Measurements from ENCODE around the gene DEPDC5.
"Not testable (repeated sequence)": the region's sequence is repeated elsewhere in the genome, so short reads cannot be mapped to it uniquely, and the experiment has no call there.

Gene DEPDC5

GRCh38 chr22:31753634-31754501 lies at the start of gene DEPDC5:
Gene DEPDC5, plus strand, starts transcription at chr22:31754019. Its CDS starts 903 bp downstream, at chr22:31754922.
- POLR2A ChIA-PET: interaction anchor here (1.5 kb wide), 1 partner anchor 93 kb away, joined by 3 read pairs; no protein-coding TSS in a partner anchor
- peak within 1 kb of the TSS; percentile 88 for H3K4me3 ChIP-seq (ENCODE audit: low read depth, low read length)
- CTCF ChIA-PET: interaction anchor here (0.6 to 4.8 kb wide), 3 partner anchors 89 to 216 kb away, joined by 4 to 20 read pairs (median 5); no protein-coding TSS in a partner anchor
- peak; percentile 5 for TF ChIP-seq CTCF (IDR thresholded peaks at IDR 0.05; ENCODE audit: insufficient read depth, low read length, missing control alignments)
- DNase-seq (ENCODE audit: low read depth, low spot score): peak; percentile 34

DNA sequence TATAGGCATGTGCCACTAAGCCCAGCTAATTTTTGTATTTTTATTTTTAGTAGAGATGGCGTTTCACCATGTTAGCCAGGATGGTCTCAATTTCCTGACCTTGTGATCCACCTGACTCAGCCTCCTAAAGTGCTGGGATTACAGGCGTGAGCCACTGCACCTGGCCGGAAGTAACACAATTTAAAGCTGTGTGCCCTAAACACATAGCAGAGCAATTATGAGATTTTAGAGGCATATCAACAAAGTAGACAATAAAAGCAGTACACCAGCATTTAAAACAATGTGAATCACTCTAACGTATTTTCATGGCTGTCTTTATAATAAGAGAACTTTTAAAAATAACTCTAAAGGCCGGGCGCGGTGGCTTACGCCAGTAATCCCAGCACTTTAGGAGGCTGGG lies 46.3 kb upstream of the DEPDC5 start:
- CTCF ChIA-PET: no interaction called here
- no peak for DNase-seq (ENCODE audit: low read depth, low spot score)
- H3K4me3 ChIP-seq (ENCODE audit: low read depth, low read length): no peak overlapping the region
- POLR2A ChIA-PET: no interaction called here
- no peak for TF ChIP-seq CTCF (IDR thresholded peaks at IDR 0.05; ENCODE audit: insufficient read depth, low read length, missing control alignments)

GRCh38 chr22:31711226-31711625 lies 42.6 kb upstream of the DEPDC5 start:
- POLR2A ChIA-PET; DNase-seq (ENCODE audit: low read depth, low spot score); H3K4me3 ChIP-seq (ENCODE audit: low read depth, low read length): not testable (repeated sequence)
- CTCF ChIA-PET: interaction anchor here (1.1 kb wide), 1 partner anchor 12 kb away, joined by 3 read pairs; no protein-coding TSS in a partner anchor

GRCh38 chr22:31715147-31715778 lies 38.6 kb upstream of the DEPDC5 start:
- no peak overlapping the region for H3K4me3 ChIP-seq (ENCODE audit: low read depth, low read length)
- POLR2A ChIA-PET: no interaction called here
- no peak for TF ChIP-seq CTCF (IDR thresholded peaks at IDR 0.05; ENCODE audit: insufficient read depth, low read length, missing control alignments)
- no peak for DNase-seq (ENCODE audit: low read depth, low spot score)
- CTCF ChIA-PET: no interaction called here

DNA sequence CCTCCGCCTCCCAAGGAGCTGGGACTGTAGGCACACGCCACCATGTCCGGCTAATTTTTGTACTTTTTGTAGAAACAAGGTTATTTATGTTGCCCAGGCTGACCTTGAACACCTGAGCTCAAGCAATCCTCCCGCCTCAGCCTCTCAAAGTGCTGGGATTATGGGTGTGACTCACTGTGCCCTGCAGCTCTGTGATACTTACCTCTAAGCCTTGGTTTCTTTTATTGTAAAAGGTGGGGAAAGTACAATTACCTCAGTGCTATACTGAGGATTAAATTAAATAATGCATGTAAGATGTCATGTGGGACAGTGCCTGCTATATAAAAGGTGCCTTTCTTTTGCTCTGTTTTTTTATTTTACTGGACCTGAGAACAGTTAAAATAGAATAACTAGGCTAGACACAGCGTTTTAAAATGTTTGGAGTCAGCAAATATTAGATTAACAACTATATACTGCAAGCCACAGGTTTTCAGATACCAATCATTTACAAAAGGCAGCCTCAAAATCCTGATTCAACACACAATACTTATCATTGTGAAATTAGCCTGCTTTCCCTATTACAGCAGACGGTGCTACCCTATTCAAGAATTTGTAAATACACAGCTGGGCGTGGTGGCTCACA lies 33.9 kb upstream of the DEPDC5 start:
- no peak for DNase-seq (ENCODE audit: low read depth, low spot score)
- no peak for TF ChIP-seq CTCF (IDR thresholded peaks at IDR 0.05; ENCODE audit: insufficient read depth, low read length, missing control alignments)
- ChIA-PET CTCF (interaction anchor here (0.7 kb wide), 1 partner anchor 251 kb away, joined by 3 read pairs; no protein-coding TSS in a partner anchor), POLR2A (interaction anchor here (1.2 kb wide), 1 partner anchor 18 kb away, joined by 3 read pairs; no protein-coding TSS in a partner anchor)
- H3K4me3 ChIP-seq (ENCODE audit: low read depth, low read length): no peak overlapping the region

DNA sequence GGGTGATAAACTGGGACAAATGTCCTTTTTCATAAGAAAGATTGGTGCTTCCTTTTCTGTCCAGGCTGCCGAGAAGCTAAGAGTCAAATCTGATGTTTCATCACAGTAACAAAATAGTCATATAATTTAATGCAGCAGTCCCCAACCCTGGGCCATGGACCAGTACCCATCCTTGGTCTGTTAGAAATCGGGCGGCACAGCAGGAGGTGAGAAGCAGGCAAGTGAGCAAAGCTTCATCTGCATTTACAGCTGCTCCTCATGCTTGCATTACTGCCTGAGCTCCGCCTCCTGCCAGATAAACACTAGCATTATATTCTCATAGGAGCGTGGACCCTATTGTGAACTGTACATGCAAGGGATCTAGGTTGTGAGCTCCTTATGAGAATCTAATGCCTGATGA lies 30.1 kb upstream of the DEPDC5 start:
- no peak for DNase-seq (ENCODE audit: low read depth, low spot score)
- H3K4me3 ChIP-seq (ENCODE audit: low read depth, low read length): no peak overlapping the region
- TF ChIP-seq CTCF (IDR thresholded peaks at IDR 0.05; ENCODE audit: insufficient read depth, low read length, missing control alignments): no peak
- ChIA-PET POLR2A (no interaction called here), CTCF (interaction anchor here (0.6 to 1.1 kb wide), 3 partner anchors 13 to 58 kb away, joined by 3 read pairs; no protein-coding TSS in a partner anchor)
